IPS-NIHi11 (cell line): ENCODE data around the gene FNBP1L.
"Not testable (repeated sequence)": the region's sequence is repeated elsewhere in the genome, so short reads cannot be mapped to it uniquely, and the experiment has no call there.

Source experiments
- DNase-seq: peaks from one replicate; pipeline ENCODE4 v3.0.0; 2012; ENCODE audit warnings: mixed read lengths, low spot score

The FNBP1L gene

DNA sequence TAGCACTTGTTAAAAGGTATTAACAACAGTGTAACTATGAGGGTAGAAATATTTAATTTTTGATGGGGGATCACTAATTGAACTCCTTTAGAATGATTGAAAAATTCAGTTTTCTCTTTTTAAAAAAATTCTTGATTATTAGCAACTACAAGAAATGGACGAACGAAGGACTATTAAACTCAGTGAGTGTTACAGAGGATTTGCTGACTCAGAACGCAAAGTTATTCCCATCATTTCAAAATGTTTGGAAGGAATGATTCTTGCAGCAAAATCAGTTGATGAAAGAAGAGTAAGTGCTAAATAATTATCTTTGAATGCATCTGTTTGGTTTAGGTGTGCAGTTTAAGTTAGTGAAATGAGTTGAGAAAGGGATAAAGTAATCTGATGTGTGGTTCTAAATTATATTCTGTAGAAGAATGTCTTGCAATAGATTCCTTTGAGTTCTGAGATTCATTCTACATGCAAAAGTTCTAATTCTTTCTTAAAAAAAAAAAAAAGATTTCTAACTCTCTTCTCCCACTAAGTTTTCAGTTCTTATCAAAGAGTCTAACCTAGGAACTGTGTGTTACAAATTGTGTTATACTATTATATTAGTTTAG lies 85.0 kb downstream of the FNBP1L start:
- no peak for DNase-seq

DNA sequence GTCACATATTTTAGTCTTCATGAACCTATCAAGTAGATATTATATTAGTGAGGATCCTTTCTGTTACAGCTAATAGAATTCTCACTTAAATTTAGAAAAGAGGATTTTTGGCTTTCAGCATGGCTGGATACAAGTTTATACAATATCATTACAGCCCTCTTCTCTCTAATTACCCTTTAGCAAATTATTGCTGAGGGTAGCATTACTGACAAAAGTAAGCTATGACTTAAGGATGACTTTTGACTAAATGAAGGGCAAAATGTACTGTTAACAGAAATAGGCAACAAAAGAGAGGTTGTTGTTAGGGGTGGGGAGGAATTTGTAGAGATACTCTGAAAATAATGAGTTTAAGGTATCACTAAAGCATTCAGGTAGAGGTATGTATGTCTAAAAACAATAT lies 85.8 kb downstream of the FNBP1L start:
- DNase-seq: no peak

DNA sequence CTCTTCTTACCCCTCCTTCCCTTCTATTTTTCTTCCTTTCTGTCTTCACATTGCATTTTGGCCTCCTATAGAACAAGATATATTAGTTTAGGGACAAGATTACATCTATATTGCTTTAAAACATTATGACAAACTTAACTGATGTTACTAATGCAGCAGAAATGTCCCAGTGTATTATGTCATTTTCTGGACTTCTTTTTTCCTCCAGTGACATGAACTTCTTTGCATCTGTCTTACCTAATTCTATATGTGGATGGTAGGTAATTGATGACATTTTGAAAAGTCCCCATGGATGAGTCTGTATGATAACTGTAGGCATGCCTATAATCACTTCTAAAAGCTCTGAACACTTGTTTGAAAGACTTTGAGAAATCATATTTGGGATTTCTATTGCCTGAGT lies 89.5 kb downstream of the FNBP1L start:
- DNase-seq: no peak

DNA sequence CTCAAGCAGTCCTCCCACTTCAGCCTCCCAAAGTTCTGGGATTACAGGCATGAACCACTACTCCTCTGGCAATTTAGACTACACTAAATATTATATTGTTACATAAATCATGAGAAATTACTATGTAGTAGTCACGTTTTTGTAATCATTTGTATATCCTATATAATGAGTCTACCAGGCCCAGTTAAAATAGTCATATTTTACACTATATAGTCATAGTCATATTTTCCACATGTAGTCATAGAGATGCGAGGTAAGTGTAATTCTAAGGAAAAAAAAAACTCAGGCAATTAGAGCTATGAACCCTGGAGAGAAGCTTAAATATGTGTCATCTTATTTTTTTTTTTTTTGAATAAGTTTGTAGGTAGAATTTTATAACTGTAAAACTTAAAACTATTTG lies 90.0 kb downstream of the FNBP1L start:
- no peak for DNase-seq

DNA sequence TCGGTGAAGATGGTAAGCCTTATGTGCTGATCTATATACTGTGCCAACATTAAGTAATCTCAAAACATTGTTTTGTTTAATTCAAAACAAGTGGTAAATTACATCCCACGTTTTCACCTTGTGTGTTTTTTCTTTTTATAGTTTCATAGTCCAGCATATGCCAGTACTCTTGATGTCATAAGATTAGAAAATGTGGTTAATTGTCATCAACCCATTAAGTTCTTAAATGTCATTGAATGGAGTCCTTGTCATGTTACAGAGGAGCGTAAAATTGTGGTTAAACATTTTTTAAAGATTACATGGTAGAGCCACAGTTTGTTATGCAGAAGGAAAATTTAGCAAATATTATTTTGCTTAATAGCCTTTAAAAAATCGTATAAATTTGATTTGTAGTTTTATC lies 93.1 kb downstream of the FNBP1L start:
- DNase-seq: no peak

DNA sequence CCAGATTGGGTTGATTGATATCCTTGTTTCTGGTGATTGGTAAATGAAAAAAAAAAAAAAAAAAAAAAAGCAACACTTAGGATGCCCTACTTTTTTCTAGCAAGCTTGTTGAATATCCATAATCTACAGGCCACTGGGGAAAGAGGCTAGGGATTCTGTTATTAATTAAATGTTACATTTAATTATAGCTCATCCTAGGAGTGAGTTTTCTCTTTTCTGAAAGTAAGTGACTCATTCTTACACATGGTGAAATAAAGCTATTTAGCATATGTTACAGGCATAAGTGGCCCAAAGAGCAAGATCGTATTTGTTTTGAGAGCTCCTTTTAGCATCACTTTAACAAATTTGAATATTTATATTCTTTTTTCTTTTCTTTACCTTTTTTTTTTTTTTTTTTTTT lies 94.5 kb downstream of the FNBP1L start:
- DNase-seq: no peak

DNA sequence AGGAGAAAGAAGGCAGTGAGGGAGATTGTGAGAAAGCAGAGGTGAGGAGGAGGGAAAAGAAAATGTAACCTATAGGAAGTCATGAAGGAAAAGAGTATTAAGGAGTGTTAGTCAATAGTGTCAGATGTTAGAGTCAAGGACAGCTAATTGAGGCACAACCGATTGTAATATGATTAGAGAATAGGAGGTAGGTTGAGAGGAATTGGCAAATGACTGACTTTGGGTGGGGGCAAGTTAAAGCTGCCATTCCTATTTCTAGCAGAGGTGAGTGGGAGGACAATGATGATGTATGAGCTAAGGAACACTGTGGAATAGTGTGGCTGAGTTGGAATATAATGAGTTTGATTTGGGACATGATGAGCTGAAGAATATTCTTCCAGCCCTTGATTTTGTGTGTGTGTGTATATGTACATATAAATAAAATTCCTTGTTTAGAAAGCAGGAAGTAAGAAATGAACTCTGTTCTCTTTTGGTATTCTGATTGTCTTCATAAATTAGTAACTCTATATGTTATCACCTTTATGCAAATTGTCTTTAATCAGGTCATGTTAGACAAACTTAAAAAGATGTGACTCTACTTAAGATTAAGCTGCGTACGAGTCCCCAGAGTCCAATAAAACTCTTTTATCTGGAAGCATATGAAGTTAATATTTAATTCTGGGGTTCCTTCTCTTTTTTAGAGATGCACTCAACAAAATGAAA lies 98.4 kb downstream of the FNBP1L start:
- DNase-seq: no peak

DNA sequence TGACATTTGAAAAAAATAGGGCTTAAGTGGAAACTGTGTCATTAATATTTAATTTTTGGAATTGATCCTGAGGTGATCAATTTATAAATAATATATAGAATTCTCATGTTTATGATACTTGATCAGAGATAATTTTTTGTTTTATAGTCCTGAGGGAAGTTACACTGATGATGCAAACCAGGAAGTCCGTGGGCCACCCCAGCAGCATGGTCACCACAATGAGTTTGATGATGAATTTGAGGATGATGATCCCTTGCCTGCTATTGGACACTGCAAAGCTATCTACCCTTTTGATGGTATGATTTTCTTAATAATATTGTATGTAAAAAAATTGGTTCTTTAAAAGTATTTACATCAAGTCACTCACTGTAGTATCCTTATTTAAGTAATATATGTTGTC lies 101.2 kb downstream of the FNBP1L start:
- DNase-seq: no peak

DNA sequence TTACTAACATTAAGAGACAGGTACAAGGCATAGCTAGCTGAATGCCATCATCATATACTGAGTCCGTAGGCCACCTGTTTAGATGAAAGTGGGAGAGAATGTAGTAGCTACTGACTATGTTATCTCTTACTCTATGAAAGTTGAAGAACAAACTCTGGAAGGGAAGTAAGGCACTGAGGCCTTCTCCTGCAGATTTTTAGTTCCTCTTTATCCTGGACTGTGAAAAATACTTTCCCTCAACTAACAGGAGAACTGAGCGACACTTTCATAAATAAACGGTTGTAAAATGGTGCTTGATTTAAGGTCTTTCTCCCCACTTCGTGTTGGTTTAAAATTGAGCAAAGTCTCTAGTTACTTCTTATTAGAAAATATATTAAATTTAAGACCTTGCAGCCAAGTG lies 101.9 kb downstream of the FNBP1L start:
- no peak for DNase-seq

DNA sequence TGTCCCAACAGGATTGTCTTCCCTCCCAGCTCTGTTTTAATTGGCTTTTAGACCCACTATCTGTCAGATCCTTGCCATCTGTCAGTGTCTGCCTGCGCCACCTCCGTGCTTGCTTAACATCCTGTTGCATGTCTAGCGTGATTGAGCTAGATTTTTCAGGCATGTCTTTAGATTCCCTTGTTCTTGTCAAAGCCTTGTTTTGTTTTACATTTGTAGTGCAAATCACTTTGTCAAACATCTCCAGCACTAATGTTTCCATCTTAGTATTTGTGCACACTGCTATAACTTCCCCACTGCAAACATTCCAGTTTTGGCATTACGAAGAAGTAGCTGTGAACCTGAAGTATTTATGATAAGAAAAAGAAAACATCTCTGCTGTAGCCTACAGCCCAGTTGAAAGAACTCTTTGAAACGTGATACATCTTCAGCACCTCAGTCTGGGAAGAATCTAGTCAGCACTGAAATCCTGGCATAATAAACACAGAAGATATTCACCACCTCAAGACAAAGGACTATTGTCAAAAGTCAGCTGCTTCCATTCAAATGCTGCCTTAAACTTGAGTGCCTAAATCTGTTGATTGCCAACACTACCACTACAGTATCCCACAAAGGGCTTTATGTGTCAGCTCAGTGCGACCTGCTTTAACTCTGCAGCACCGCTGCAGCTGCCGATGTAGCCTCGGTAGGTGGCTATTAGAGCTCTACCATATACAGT lies 105.0 kb downstream of the FNBP1L start:
- DNase-seq: peak; percentile 31

DNA sequence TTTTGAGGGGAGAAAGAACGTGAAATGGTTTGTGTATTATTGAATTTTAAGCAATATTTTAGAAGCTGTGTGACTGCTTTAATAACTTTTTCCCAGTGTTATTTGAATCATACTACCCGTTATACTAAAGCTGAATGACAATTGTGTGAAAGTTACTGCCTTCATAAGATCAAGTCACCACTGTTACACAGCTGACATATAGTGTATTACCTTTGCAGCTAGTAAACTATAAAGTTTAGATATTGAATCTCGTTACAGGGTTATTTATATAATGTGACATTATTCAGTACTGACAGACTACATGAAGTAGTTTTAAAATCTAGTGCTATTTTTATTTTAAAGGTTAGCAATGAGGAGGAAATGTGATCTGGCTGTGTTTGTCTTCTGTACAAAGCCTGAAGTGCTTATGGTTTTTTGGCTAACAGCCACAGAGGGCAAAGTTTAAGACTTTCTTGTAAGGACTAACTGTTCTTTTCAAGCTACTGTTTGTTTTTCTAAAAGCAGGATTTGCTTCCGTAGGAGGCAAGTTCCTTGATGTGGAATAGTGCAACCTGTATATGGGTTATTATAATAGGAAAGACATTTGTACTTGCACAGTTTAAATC lies 106.1 kb downstream of the FNBP1L start:
- not testable (repeated sequence) for DNase-seq

DNA sequence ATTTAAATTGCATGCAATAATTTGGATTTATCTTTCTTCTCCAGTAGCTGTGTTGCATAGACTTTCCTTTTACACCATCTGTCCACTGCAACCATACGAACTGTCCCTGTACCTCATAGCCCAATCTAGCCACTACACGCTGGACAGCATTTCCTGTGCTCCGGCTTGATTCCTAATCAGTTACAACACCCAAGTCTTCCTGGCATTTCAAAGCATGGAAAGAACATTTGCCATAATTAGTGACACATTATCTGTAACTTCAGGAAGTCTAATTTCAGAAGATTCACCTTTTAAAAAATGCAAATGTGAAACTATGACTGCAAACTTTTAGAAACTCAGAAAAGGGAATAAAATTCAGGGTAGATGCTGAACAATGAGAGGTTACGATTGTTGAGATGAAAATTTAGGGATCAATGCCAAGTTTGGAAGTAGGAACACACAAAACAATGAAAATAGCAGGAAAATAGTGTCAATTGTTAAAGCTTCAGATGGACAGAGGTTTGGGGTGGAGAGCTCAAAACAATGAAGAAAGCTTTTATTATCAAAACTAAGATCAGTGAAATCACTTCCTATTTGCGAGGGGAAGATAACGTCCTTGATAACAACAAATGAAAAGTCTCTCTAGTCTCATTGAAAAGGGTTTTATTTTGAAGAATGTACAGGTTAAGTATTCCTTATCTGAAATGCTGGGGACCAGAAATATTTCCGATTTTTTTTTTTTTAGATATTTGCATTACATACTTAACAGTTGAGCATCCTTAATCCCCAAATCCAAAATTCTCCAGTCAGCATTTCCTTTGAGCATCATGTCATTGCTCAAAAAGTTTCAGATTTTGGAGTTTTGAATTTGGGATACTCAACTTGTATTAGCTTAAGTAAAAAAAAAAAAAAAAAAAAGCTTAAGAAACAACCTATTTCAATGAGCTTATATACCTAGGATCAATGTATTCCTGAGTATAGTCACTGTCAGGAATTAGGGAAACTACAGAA lies 107.3 kb downstream of the FNBP1L start:
- no peak for DNase-seq

DNA sequence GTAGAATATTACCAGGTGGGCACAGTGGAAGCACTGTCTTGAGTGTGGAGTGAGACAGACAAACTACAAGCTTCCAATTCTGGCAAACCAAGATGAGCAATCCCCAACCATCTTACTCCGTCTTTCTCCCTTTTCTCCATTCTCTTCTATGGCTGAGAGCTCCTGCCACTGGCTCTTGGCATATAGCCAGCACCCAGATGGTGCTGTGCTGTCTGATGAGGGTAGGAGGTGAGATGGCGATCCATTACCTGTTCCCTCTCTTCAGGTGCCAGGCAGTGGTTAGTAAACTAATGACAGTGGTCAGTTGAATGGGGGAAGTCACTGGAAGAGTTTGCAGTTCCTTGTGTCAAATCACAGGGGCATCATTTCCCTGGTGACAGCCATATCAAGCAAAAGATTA lies 108.4 kb downstream of the FNBP1L start:
- no peak for DNase-seq

DNA sequence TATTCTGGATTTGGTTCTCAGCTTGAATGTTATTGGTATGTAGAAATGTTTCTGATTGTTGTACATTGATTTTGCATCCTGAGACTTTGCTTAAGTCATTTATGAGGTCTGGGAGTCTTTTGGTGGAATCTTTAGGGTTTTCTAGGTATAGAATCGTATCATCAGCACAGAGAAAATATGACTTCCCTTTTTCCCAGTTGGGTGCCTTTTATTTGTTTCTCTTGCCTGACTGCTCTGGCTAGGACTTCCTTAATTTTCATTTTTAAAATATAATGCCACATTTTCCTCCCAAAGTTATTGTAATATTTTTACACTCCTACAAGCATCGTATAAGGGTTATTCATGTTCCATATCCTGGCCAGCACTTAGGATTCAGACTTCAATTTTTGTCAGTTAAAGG lies 111.1 kb downstream of the FNBP1L start:
- DNase-seq: no peak

DNA sequence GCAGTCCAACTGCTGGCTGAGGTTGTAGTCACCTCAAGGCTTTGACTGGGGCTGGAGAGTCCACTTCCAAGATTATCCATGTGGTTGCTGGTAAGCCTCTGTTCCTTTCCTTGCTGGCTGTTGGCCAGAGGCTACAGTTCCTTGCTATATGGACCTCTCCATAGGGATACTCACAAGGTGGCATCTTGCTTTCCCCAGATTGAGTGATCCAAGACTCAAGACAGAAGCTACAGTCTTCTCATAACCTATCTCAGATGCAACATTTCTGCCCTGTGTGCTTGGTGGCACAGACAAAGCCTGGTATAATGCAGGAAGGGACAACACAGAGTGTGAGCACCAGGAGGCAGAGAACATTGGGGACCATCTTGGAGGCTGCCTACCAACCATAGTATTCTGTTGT lies 111.8 kb downstream of the FNBP1L start:
- no peak for DNase-seq

DNA sequence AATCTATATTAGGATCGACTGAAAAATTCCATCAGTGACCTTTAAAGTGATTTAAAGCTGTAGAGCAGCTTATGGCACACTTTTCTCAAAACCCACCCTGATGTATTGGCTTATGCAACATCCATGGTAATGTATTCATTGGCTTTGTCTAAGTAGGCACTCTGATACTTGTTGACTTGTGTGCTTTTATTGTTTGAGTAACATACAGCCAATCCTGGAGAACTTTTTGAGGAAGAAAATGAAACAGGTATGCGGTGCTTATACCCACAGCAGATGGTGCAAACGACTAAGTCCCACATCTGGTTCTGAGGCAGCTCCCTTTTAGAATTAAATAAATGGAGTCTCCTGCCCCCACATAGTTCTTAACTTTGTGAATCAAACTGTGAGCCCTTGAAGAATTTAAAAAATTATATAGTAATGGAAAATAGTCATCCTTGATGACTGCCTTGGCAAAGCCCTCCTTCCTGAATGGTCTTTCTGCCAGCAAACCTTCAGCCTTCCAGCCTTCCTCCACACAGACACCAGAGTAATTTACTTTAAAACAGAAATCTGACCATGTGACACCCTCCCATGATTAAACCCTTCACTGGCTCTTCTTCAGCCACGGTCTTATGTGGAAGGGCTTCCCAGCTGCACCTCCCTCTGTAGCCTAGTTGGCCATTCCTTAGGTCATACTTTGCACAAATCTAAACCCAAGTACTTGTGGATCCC lies 117.7 kb downstream of the FNBP1L start:
- no peak for DNase-seq

DNA sequence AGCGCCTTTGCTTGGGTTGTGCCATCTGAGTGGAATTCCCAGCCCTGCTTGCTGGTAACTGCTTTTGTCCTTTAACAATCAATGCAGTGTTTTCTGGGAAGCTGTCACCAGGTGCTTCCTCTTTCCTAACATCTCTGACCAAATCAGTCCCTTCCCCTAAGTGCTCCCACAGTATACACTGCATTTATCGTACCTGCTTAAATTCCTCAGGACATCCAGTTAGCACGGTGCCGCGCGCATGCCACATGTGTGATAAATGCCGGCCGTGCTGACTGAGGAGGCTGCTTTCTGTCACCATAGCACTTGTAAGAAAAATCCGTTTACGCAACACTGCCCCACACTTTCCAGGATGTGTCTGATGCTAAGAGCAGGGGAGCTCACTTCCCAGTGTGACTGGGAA lies 118.3 kb downstream of the FNBP1L start:
- DNase-seq: no peak

DNA sequence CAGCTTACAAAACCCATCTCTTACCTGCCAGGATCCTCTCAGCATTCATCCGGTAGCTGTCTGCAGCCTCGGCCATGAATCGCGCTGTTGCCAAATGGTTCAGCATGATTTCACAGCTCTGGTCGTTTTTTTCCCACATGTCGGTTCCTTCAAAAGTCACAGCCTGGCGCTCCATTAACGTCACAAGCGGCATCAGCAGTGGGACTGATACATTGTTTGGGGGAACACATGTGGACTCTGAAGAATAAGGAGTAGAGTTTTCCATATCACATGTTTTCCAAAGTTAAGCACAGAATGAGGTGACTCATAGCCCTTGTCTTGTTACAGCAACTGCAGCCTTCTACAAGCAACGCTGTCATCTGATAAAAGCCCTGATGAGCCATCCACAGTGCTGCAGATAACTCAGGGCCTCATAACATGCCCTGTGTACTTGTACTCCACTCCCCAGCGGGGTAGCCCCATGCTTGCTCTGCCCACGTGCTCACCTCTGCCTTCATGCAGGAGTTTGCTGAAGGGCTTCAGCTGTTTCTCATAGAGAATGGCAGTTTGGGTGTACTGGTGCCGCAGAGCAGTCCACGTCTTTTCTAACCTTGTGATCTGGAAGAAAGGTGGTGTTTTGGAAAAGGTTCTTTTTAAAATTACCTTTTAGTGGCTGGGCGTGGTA lies 119.5 kb downstream of the FNBP1L start:
- DNase-seq: no peak

DNA sequence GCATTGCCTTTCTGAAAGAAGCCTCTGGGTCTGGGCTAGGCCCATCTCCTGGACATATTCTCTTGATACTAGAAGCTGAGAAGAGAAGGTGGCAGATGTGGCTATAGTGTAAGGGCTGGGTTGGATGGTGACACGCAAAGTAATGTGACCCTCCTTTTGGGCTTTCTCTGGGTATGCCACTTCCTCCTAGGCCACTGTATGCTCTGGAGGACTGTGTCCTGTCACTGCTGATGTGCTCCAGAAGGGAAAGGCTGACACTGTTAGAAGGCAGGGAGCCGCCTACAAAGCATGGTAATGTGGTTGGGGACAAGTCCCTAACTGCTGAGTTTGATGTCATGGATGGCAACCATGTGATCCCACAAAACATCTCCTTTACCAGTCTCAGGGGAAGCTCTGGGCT lies 121.6 kb downstream of the FNBP1L start:
- DNase-seq: no peak

DNA sequence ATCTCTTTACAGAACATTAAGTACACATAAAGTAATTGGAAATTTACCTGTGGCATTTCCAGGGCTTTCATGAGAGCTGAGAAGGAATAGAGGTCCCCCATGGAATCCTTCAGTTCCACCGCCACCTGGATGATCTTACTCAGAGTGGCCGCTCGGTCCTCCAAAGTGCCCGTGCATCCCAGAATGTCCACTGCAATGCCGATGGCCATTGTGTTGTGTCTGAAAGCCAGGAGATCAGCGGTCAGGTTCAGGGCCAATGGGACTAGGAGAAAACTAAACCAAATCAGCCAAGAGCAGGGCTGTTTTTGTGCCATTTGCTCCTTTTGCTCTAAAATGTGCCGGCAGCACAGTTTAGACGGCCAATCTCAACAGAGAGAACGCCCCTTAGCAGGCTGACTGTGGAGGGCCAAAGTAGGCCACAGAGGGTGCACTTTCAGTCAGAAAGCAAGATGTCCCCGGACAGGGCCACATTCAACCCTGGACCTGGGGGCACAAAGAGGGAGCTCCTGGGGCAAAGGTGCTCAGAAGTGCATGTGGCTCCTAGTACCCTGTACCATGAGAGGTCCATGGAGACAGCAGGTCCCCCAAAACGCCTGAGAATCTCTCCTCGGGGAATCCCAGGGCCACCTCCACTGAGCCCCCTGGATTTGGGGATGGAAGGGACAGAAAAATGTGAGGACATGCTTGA lies 123.8 kb downstream of the FNBP1L start:
- no peak for DNase-seq
